ENCODE measurements around the gene SPACA5B.
"Not testable (repeated sequence)": the region's sequence is repeated elsewhere in the genome, so short reads cannot be mapped to it uniquely, and the experiment has no call there.

DNA sequence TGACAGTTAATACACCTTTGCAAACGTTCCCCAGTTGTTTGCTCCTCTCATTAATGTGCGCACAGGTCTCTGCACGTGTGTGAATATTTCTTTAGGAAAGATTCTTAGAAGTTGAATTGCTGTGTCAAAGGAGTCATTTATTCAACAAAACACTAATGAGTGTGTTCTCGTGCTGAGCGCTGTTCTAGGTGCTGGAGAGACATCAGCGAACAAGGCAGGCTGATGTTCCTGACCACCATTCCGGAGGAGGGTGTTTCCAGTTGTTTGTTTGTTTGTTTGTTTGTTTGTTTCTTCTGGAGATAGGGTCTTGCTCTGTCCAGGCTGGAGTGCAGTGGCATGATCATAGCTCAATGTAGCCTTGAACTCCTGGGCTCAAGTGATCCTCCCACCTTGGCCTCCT lies 35.9 kb downstream of the SPACA5B start:
- TF ChIP-seq, protein P1, sequence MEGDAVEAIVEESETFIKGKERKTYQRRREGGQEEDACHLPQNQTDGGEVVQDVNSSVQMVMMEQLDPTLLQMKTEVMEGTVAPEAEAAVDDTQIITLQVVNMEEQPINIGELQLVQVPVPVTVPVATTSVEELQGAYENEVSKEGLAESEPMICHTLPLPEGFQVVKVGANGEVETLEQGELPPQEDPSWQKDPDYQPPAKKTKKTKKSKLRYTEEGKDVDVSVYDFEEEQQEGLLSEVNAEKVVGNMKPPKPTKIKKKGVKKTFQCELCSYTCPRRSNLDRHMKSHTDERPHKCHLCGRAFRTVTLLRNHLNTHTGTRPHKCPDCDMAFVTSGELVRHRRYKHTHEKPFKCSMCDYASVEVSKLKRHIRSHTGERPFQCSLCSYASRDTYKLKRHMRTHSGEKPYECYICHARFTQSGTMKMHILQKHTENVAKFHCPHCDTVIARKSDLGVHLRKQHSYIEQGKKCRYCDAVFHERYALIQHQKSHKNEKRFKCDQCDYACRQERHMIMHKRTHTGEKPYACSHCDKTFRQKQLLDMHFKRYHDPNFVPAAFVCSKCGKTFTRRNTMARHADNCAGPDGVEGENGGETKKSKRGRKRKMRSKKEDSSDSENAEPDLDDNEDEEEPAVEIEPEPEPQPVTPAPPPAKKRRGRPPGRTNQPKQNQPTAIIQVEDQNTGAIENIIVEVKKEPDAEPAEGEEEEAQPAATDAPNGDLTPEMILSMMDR (IDR thresholded peaks at IDR 0.05; ENCODE audit: insufficient read depth, low read length, poor library complexity, severe bottlenecking): not testable (repeated sequence)
- TF ChIP-seq EZH2phosphoT487 (conservative IDR thresholded peaks at IDR 0.05; ENCODE audit: low read length): not testable (repeated sequence)
